ENCODE results near the gene USP30. TPM values are rescaled to one million over a fixed set of nuclear protein-coding genes. Genes with fewer than 3 reads are reported as not detected.
"Not testable (repeated sequence)": the region's sequence is repeated elsewhere in the genome, so short reads cannot be mapped to it uniquely, and the experiment has no call there.

Gene USP30
- total RNA-seq, result 13.5 TPM
- long read RNA-seq, transcript USP30-201 (13 exons, 3,742 nt), result major isoform, 7 of 12 reads
- long read RNA-seq, partial matches to known transcripts, result 0 of 12 reads
- long read RNA-seq, other reads (novel, unspliced or antisense), result 5 of 12 reads

- intact Hi-C loops (cut with DNase I), result loop anchor here (10.0 kb wide), 1 partner anchor 98 kb away; no protein-coding TSS in a partner anchor
- ATAC-seq (peak; percentile 97), DNase-seq (ENCODE audit: missing footprints) (peak; percentile 91)
Measured at GRCh38 chr12:109052414-109053323, at the start of gene USP30. TSS of gene USP30 (plus strand) at chr12:109052576. CDS start at chr12:109052679, 103 bp downstream.

- intact Hi-C loops (cut with DNase I), result no loop called here
- no peak for DNase-seq (ENCODE audit: missing footprints)
- no peak for ATAC-seq
Measured at GRCh38 chr12:109004017-109004416, 48.4 kb upstream of the USP30 start.

- ATAC-seq, result no peak
- intact Hi-C loops (cut with DNase I), result no loop called here
Measured at GRCh38 chr12:109009766-109010165, 42.6 kb upstream of the USP30 start.

GRCh38 chr12:109010259-109010658 lies 42.1 kb upstream of the USP30 start:
- intact Hi-C loops (cut with DNase I), result no loop called here

More at GRCh38 chr12:109009766-109010165, 42.6 kb upstream of the USP30 start:
- no peak for DNase-seq (ENCODE audit: missing footprints)

GRCh38 chr12:109014984-109015765 lies 37.2 kb upstream of the USP30 start:
- DNase-seq (ENCODE audit: missing footprints) (no peak), ATAC-seq (no peak)
- intact Hi-C loops (cut with DNase I), result no loop called here

More at GRCh38 chr12:109010259-109010658, 42.1 kb upstream of the USP30 start:
- ATAC-seq (no peak), DNase-seq (ENCODE audit: missing footprints) (no peak)

GRCh38 chr12:109016016-109016415 lies 36.4 kb upstream of the USP30 start:
- ATAC-seq (no peak), DNase-seq (ENCODE audit: missing footprints) (no peak)
- intact Hi-C loops (cut with DNase I), result no loop called here

- intact Hi-C loops (cut with DNase I), result no loop called here
- DNase-seq (ENCODE audit: missing footprints) (no peak), ATAC-seq (no peak)
Measured at GRCh38 chr12:109016978-109017377, 35.4 kb upstream of the USP30 start.

GRCh38 chr12:109018296-109018695 lies 34.1 kb upstream of the USP30 start:
- ATAC-seq (no peak), DNase-seq (ENCODE audit: missing footprints) (no peak)
- intact Hi-C loops (cut with DNase I), result no loop called here

- ATAC-seq (no peak), DNase-seq (ENCODE audit: missing footprints) (no peak)
- intact Hi-C loops (cut with DNase I), result no loop called here
Measured at GRCh38 chr12:109020146-109020795, 32.1 kb upstream of the USP30 start.

- ATAC-seq, result peak; percentile 84
- intact Hi-C loops (cut with DNase I), result no loop called here
Measured at GRCh38 chr12:109020796-109021380, 31.5 kb upstream of the USP30 start, which contains the start of gene SVOP. TSS of gene SVOP (minus strand) at chr12:109021068. CDS start at chr12:109020868, 200 bp downstream.

GRCh38 chr12:109027767-109028166 lies 24.6 kb upstream of the USP30 start:
- DNase-seq (ENCODE audit: missing footprints) (no peak), ATAC-seq (no peak)
- intact Hi-C loops (cut with DNase I), result no loop called here

More at GRCh38 chr12:109020796-109021380, 31.5 kb upstream of the USP30 start, which contains the start of gene SVOP:
- peak; percentile 86 for DNase-seq (ENCODE audit: missing footprints)

GRCh38 chr12:109028624-109029023 lies 23.8 kb upstream of the USP30 start:
- ATAC-seq; intact Hi-C loops (cut with DNase I); DNase-seq (ENCODE audit: missing footprints): not testable (repeated sequence)

GRCh38 chr12:109029411-109029810 lies 23.0 kb upstream of the USP30 start:
- intact Hi-C loops (cut with DNase I), result no loop called here
- DNase-seq (ENCODE audit: missing footprints) (no peak), ATAC-seq (no peak)

- DNase-seq (ENCODE audit: missing footprints), result no peak
- intact Hi-C loops (cut with DNase I), result no loop called here
- no peak for ATAC-seq
Measured at GRCh38 chr12:109033239-109034196, 18.9 kb upstream of the USP30 start.

- no peak for ATAC-seq
- DNase-seq (ENCODE audit: missing footprints), result no peak
- intact Hi-C loops (cut with DNase I), result no loop called here
Measured at GRCh38 chr12:109036975-109037374, 15.4 kb upstream of the USP30 start.

- intact Hi-C loops (cut with DNase I), result no loop called here
- no peak for DNase-seq (ENCODE audit: missing footprints)
- no peak for ATAC-seq
Measured at GRCh38 chr12:109044241-109044640, 8.1 kb upstream of the USP30 start.

GRCh38 chr12:109047081-109047805 lies 5.1 kb upstream of the USP30 start:
- DNase-seq (ENCODE audit: missing footprints), result no peak
- no peak for ATAC-seq
- intact Hi-C loops (cut with DNase I), result no loop called here

Measured in Right ventricle myocardium inferior (tissue), 1 donor.